Measurements from ENCODE around the gene CDV3. TPM values are rescaled to one million over a fixed set of nuclear protein-coding genes. Genes with fewer than 3 reads are reported as not detected.
"Not testable (repeated sequence)": the region's sequence is repeated elsewhere in the genome, so short reads cannot be mapped to it uniquely, and the experiment has no call there.

Gene CDV3
- total RNA-seq, 1 donor from 2014 or later = 163 TPM

- H3K4me3 ChIP-seq (ENCODE audit: low read depth, low read length) = no peak overlapping the region
- TF ChIP-seq, protein P1, sequence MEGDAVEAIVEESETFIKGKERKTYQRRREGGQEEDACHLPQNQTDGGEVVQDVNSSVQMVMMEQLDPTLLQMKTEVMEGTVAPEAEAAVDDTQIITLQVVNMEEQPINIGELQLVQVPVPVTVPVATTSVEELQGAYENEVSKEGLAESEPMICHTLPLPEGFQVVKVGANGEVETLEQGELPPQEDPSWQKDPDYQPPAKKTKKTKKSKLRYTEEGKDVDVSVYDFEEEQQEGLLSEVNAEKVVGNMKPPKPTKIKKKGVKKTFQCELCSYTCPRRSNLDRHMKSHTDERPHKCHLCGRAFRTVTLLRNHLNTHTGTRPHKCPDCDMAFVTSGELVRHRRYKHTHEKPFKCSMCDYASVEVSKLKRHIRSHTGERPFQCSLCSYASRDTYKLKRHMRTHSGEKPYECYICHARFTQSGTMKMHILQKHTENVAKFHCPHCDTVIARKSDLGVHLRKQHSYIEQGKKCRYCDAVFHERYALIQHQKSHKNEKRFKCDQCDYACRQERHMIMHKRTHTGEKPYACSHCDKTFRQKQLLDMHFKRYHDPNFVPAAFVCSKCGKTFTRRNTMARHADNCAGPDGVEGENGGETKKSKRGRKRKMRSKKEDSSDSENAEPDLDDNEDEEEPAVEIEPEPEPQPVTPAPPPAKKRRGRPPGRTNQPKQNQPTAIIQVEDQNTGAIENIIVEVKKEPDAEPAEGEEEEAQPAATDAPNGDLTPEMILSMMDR (conservative IDR thresholded peaks at IDR 0.05; ENCODE audit: low read depth, low read length) = no peak
- DNase-seq (ENCODE audit: low read depth) = no peak
Measured at GRCh38 chr3:133548090-133548489, 25.4 kb upstream of the CDV3 start.

- no peak for DNase-seq (ENCODE audit: low read depth)
- TF ChIP-seq, protein P1 (conservative IDR thresholded peaks at IDR 0.05; ENCODE audit: low read depth, low read length) = no peak
- H3K4me3 ChIP-seq (ENCODE audit: low read depth, low read length) = no peak overlapping the region
Measured at GRCh38 chr3:133549565-133549964, 23.9 kb upstream of the CDV3 start.

DNA sequence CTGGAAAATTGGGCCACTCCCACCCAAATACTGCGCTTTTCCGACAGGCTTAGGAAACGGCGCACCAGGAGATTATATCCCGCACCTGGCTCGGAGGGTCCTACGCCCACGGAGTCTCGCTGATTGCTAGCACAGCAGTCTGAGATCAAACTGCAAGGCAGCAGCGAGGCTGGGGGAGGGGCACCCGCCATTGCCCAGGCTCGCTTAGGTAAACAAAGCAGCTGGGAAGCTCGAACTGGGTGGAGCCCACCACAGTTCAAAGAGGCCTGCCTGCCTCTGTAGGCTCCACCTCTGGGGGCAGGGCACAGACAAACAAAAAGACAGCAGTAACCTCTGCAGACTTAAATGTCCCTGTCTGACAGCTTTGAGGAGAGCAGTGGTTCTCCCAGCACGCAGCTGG is 21.9 kb upstream of the CDV3 start:
- H3K4me3 ChIP-seq (ENCODE audit: low read depth, low read length); DNase-seq (ENCODE audit: low read depth): not testable (repeated sequence)

DNA sequence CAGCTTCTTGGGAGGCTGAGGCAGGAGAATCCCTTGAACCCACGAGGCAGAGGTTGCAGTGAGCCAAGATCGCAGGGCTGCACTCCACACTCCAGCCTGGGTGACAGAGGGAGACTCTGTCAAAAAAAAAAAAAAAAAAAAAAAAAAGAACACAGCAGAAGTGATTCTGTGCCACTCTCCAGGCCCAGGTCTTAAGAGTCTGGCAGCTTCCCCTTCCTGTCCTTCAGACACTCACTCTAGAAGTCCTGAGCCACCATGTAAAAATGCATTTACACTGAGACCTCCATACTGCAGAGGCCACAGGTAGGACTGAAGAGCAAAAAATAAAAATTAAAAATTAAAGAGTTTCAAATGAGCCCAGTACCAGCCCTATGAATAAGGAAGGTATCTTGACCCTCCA is 11.8 kb upstream of the CDV3 start:
- no peak for DNase-seq (ENCODE audit: low read depth)
- H3K4me3 ChIP-seq (ENCODE audit: low read depth, low read length) = no peak overlapping the region
- TF ChIP-seq, protein P1 (conservative IDR thresholded peaks at IDR 0.05; ENCODE audit: low read depth, low read length) = no peak

GRCh38 chr3:133562376-133562775 is 11.1 kb upstream of the CDV3 start:
- TF ChIP-seq, protein P1 (conservative IDR thresholded peaks at IDR 0.05; ENCODE audit: low read depth, low read length) = no peak
- DNase-seq (ENCODE audit: low read depth) = no peak
- H3K4me3 ChIP-seq (ENCODE audit: low read depth, low read length) = no peak overlapping the region

DNA sequence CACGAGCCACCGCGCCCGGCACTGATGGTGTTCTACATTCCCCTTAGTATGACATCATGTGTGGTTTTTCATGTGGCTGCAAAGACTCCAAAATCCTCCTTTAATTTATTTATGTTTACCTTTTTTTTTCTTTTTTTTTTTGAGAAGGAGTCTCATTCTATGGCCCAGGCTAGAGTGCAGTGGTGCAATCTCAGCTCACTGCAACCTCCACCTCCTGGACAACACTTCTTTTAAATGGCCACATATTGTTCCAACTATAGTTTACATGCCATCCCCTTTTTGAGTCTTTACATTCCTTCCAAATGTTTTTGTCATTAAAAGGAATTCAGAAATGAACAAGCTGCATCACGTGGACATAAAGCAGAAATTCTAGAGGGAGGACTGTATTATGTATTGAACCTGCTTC is 10.3 kb upstream of the CDV3 start:
- DNase-seq (ENCODE audit: low read depth) = no peak
- TF ChIP-seq, protein P1 (conservative IDR thresholded peaks at IDR 0.05; ENCODE audit: low read depth, low read length) = no peak

GRCh38 chr3:133563816-133564215 is 9.7 kb upstream of the CDV3 start:
- no peak for DNase-seq (ENCODE audit: low read depth)
- no peak overlapping the region for H3K4me3 ChIP-seq (ENCODE audit: low read depth, low read length)
- TF ChIP-seq, protein P1 (conservative IDR thresholded peaks at IDR 0.05; ENCODE audit: low read depth, low read length) = no peak

More for the DNA sequence above, 10.3 kb upstream of the CDV3 start:
- H3K4me3 ChIP-seq (ENCODE audit: low read depth, low read length) = no peak overlapping the region
